ENCODE results near the gene DMD.
"Not testable (repeated sequence)": the region's sequence is repeated elsewhere in the genome, so short reads cannot be mapped to it uniquely, and the experiment has no call there.

Gene DMD

GRCh38 chrX:33149085-33149484 lies 62.3 kb downstream of the DMD start:
- DNase-seq: no peak

GRCh38 chrX:33142331-33142730 lies 69.0 kb downstream of the DMD start:
- DNase-seq: no peak

DNA sequence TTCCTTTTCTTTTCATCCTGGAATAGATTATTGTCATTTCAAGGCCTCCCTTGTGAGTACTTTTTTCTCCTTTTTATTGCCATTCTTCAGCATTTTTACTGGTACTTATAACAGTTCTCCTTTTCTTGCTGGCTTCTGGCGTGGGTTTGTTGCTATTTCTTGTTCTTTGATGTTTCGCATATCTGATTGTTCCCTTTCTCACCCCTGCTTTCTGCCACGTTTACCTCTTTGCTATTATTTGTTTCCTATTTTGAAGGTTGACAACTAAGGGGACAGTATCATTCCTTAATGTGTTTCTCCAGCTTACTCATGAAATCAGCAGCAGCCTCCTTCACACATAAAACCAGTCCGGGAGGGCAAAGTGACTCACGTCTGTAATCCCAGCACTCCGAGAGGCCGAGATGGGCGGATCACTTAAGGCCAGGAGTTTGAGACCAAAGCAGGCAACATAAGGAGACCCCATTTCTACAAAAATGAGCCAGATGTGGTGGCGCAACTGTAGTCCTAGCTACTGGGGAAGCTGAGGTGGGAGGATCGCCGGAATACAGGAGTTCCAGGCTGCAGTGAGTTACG lies 72.6 kb downstream of the DMD start:
- DNase-seq: no peak

- DNase-seq: no peak
Measured at GRCh38 chrX:33134164-33134563, 77.2 kb downstream of the DMD start.

- DNase-seq: no peak
Measured at GRCh38 chrX:33133320-33133719, 78.0 kb downstream of the DMD start.

GRCh38 chrX:33132569-33132968 lies 78.8 kb downstream of the DMD start:
- DNase-seq: no peak

- no peak for DNase-seq
Measured at GRCh38 chrX:33129607-33130006, 81.7 kb downstream of the DMD start.

DNA sequence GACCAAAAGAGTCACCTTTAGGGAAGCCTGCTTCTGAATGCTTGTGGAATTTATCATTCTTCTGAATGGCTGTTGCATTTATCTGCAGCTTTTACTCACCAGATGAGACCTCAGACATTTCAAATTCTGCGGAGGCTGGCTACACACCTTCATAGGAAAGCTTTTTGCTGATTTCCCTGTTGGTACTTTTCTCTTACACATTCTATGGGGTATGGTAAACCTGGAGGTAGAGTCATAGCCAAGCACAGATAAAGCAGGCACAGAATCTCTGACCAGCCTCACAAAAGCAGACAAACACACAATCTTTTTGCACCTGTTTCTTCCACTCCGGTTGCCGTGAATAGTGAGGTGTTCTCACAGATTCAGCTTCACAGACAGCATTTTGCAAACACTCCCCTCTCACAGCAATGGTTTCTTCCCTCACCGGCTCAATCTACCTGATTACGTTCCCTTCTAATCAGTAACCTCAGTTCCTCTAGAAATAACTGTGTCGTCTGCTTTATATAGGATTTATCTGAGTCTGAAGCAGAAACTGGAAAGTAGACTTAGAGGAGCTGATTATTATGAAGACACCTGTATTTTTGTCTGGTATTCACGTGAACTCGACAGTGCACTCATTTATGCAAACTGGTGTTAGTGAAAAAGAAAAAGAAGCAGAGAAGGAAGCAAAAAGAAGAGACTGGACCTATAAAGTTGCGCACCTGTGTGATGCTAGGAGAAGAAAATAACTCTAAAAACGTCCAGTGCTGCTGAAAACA lies 83.1 kb downstream of the DMD start:
- no peak for DNase-seq

DNA sequence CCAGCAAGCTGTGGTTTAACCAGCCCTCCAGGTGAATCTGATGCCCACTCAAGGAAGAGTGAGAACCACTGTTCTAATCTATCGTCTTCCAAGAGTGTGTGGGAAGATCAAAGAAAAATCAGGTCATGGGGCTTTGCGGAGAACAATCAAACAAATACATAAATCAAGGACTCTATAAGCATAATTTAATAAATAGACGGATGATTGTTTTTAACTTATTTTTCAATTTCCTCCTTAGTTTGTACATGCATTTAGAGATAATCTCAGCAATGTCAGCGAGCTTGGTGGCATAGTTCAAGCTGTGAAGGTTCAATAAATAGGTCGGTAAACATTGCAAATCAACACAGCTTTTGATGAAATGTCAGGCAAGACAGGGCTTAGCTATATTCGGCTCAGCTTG lies 84.9 kb downstream of the DMD start:
- DNase-seq: no peak

DNA sequence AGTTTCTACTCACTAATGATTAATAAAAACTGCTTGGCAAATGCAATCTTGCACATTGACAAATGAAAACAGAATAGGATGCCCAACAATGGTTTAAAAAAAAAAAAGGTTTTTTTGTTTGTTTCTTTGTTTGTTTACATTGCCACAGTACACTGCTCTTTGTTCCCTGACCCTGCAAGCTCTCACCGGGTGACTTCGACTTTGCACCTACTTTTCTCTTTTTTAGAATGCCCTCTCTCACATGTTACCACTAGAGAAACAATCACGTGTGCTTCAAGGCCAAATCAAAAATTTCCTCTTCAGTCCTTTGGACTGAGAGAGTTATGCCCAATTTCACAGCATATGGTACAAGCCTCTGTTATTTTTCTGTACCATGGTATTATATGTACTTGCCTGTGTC lies 101.5 kb downstream of the DMD start:
- DNase-seq: no peak

GRCh38 chrX:33106737-33107136 lies 104.6 kb downstream of the DMD start:
- DNase-seq: no peak

GRCh38 chrX:33095079-33095478 lies 116.3 kb downstream of the DMD start:
- DNase-seq: no peak

DNA sequence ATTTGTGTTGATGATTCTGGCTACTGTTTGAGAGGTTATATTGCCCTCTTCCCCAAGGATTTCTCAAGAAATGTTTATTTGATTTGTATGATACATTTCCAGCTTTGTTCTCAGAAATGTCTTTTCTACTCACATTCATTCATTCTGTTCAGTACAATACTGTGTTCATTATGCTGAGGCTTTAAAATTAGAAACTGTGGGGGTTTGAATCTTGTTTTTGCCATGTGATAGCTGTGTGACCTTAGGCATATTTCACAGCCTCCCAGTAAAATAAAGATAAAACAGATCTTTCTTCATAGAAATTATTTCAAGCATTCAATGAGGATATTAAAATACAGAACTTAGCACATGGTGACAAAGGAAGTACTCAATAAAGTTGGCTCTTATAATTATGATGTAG lies 123.9 kb downstream of the DMD start:
- no peak for DNase-seq

GRCh38 chrX:33086886-33087285 lies 124.5 kb downstream of the DMD start:
- DNase-seq: no peak

DNA sequence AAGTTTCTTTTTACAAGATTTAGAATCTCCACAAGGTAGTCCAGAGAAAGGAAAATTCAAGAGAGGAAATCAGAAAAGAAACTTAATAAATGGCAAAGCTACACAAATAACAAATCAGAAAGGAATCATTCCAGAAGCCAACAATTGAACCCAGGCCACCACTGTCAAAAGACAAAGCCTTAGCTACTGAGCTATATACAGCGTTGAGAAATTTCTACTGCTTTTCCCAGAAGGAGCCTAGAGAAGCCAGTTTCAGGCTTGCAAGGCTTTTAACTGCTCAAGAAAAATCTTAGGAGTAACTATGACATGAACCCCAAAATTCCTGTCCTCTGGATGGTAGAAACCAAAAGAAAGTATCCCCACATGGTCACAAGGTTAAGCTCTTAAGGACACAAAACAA lies 129.0 kb downstream of the DMD start:
- no peak for DNase-seq

GRCh38 chrX:33078273-33078672 lies 133.1 kb downstream of the DMD start:
- no peak for DNase-seq

GRCh38 chrX:33073660-33074059 lies 137.7 kb downstream of the DMD start:
- not testable (repeated sequence) for DNase-seq

GRCh38 chrX:33065415-33065814 lies 145.9 kb downstream of the DMD start:
- no peak for DNase-seq

- no peak for DNase-seq
Measured at GRCh38 chrX:33062041-33062440, 149.3 kb downstream of the DMD start.

DNA sequence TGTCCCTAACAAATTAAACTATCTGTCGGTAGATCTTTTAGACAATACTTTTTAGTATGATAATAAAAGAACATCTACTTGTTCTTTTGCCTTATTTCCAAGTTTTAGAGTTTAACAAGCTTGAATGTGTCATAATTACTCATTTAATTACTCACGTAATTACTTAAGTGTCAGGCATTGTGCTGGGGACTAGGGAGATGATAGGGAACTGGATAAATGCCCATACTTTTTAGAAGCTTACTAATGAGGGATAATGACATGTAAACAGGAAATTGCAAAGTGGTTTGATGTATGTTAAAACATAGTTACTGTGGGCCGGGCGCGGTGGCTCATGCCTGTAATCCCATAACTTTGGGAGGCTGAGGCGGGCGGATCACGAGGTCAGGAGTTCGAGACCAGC lies 158.3 kb downstream of the DMD start:
- DNase-seq: no peak

DNA sequence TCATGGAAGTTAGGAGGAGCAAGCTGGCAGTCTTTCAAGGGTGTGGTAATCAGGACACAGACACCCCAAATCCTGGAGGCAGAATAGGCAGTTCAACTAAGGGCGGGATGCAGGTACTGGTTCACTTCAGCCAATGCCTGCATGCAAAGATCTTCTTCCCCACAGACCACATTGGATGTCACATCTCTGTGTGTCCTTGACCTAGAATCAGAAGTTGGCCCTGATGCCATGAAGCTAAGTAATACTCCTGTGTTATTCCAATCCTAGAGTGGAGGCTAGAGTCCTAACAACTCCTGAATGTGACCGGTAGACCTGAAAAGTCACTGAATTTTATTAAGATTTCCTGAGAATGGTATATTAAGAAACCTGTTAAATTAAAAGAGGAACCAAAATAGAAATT lies 165.5 kb downstream of the DMD start:
- no peak for DNase-seq

GRCh38 chrX:33045245-33045644 lies 166.1 kb downstream of the DMD start:
- DNase-seq: no peak

- DNase-seq: no peak
Measured at GRCh38 chrX:33041141-33041540, 170.2 kb downstream of the DMD start.

DNA sequence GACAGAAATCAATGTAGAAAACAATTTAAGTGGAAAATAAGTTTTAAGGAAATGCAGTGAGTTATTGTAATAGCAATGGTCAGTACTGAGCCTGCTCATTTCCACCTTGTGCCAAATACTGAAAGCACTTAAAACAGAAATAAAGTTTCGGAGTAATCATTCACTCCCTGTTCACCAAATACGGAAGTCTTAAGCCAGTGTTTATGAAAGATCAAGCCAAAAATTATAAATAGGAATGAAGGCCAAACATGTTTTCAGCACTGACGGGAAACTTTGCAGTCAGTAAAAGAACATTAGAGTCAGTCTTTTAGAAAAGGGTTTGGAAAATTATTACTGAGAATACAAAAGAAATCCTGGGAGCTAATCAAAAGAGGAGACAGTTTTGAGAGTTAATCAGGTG lies 178.6 kb downstream of the DMD start:
- DNase-seq: no peak

DNA sequence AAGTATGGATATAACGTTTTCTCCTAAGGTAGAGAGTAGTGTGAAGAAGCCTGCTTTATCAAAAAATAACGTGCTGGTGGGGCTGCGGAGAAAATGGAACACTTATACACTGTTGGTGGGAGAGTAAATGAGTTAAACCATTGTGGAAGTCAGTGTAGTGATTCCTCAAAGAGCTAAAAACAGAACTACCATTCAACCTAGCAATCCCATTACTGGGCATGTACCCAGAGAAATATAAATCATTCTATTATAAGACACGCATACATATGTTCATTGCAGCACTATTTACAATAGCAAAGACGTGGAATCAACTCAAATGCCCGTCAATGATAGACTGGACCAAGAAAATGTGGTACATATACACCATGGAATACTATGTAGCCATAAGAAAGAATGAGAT lies 196.4 kb downstream of the DMD start:
- no peak for DNase-seq

All from EL (cell line).